Fibroblast of gingiva (primary cell): ENCODE measurements around the gene RTL10.

Experiments used
- DNase-seq: peaks from one replicate; pipeline ENCODE4 v3.0.0-alpha.2; 2011; ENCODE audit warnings: low read depth

RTL10 gene

DNA sequence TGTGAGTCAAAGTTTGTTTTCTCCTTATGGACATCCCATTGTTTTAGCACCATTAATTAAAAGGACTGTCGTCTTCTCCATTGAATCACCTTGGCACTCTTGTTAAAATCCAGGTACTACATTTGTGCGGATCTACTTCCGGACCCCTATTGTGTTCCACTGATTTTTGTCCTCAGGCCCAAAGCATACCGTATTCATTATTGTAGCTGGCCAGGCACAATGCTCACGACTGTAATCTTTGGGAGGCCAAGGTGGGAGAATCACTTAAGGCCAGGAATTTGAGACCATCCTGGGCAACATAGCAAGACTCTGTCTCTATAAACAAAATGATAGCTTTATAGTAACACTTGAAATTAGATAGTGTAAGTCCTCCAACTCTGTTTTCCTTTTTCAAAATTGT, 8.9 kb upstream of the RTL10 start:
- DNase-seq = no peak

DNA sequence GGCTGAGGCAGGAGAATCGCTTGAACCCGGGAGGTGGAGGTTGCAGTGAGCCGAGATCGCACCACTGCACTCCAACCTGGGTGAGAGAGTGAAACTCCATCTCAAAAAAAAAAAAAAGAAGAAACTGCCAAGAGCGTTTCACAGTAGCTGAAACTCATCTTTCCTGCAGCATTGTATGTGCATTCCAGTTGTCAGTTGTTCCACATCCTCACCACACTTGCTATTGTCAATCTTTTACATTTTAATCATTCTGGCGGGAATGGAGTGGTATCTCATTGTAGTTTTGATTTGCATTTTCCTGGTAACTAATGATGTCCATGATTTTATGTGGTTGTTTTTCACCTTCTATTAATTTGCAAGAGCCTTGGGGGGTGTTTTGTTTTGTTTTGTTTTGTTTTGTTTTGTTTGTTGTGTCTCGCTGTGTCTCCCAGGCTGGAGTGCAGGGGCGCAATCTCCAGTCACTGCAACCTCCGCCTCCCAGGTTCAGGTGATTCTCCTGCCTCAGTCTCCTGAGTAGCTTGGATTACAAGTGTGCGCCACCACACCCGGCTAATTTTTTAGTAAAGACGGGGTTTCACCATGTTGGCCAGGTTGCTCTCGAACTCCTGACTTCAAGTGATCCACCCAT, 8.1 kb upstream of the RTL10 start:
- no peak for DNase-seq

DNA sequence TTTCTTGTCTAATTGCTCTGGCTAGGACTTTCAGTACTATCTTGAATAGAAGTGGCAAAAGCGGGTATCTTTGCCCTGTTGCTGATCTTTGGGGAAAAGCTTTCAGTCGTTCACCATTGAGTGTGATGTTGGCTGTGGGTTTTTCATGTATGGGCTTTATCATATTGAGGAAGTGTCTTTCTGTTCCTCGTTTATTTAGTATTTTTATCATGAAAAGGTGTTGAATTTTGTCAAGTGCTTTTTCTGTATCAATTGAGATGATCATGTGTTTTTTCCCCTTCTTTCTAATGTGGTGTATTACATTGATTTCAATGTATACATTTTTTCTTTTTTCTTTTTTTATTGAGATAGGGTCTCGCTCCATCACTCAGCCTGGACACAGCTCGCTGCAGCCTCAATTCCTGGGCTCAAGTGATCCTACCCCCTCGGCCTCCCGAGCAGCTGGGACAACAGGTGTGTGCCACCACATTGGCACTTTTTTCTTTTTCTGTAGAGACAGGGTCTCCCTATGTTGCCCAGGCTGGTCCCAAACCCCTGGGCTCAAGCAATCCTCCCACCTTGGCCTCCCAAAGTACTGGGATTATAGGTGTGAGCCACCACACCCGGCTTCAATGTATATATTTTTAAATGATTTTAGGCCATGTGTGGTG, 5.3 kb upstream of the RTL10 start:
- no peak for DNase-seq

- DNase-seq = no peak
Measured at GRCh38 chr22:19857382-19857781, 2.7 kb upstream of the RTL10 start.

- peak; percentile 64 for DNase-seq
Measured at GRCh38 chr22:19855504-19856409, 1.1 kb upstream of the RTL10 start.

GRCh38 chr22:19853879-19854777, 546 bp downstream of the RTL10 start:
- no peak for DNase-seq

DNA sequence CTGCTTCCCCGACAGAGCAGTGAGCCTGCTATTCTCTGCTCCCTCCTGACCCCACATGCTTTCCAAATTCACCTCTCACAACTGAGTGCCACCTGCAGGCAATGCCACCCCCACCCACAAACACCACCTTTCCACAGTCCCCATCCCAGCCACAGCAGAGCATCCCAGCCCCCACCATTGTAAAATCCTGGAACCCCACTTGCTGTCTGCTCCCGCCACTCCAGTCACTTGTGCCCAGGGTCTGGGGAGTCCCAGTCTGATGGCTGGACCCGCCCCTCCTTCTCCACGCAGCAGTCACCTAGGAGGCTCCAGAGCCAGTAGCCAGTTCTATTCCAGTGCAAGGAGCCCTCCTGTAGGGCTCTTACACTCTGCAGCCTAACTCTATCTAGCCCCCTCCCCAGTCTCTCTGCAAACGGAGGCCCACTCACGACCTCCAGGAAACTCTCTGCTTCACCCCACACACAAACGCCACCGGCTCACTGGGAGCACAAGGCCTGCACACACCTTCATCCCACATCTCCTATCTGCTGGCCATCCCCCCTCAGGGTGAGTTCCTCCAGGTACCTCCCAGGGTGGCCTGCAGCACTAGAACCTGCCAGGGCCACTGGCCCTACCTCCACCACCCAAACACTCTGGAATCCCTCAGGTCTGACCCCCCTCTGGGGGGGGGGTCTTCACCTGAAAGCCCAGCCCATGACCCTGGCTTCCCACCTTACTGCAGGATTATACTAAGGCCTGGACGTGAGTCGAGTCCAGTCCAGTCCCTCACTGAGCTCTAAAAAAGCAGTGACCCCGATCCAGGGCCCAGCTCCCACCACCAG, 1.4 kb downstream of the RTL10 start:
- DNase-seq = no peak

- no peak for DNase-seq
Measured at GRCh38 chr22:19852177-19852781, 2.4 kb downstream of the RTL10 start.

GRCh38 chr22:19851291-19852176, 3.1 kb downstream of the RTL10 start:
- DNase-seq = no peak

- no peak for DNase-seq
Measured at GRCh38 chr22:19850763-19851109, 3.9 kb downstream of the RTL10 start.

DNA sequence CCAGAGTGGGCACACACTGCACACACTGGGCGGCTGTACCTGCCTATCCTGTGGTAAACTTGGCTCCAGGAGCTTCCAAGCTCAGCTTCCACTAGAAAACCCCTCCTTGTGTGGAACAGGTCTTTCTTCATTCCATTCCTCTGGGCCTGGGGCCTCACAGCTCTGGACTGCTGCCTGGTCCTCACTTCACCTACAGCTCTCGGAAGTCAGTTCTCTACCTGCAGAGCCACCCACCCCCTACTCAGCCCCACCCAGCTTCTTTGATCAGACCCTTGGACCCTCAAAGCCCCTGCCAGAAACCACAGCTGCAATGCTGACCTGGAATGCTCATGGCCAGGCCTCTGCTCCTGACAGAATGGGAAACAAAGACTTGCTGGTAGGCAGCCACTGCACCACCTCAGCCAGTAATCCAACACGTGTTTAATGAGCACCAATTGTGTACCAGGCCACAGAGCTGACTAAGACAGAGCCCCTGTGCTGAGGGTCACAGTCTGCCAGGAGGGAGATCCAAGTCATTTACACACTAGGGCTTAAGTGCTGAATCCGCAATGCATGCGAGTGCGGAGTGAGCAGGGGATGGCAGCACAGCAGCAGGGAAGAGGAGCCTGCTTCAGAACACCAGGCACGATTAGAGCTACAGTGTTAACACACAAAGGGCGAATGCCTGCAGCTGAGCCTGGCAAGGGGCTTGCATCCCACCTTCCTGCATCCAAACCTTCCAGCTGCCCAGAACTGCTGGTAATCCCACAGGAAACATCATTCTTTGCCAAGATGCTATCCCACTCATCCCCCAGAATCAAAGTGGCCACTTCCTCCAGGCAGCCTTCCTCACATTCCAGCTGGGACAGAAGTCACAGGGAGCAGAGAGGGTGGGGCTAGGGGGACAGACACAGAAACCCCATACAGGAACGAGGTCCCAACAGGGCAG, 4.6 kb downstream of the RTL10 start:
- no peak for DNase-seq

DNA sequence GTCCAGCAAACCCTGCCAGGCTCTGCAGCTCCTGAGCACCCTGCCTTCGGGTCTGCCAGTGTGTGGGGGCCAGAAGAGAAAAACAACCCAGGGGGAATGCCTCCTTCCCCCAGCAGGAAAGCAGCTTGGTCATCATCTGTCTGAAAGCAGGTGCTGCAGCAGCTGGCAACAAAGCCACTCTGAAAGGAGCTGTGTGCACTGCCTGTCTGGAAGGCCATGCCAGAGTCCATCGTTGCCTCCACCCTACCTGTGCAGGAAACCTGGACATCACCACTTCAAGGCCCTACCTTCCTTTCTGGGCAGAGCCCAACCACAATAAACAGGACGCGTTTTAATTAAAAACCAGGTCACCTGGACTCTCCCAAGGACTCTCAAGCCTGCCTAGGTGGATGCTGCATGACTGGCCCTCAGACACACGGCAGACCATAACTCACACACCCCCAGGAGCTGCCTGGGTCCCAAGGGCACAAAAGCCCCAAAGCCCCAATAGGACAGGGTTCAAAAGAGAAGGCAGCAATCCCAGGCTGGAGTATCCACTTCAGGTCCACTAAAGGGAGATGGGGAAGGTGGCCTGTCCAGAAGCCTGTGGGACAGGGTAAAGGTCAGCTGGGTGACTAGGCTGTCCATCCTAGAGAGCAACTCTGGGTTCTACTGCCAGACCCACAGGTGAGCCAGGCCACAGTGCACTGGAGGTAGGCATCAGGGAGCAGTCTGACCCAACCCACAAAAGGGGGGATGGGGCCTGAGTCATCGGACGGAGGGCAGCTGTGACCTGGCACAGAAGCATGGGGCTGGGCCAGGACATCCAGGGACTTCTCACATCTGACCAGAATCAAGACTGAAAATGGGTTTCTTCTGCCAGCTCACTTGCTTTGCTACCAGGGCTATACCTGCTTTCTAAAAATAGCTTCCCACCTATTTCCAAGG, 6.1 kb downstream of the RTL10 start:
- DNase-seq = peak; percentile 34

GRCh38 chr22:19847345-19847632, 7.4 kb downstream of the RTL10 start:
- no peak for DNase-seq

GRCh38 chr22:19846620-19847344, 7.9 kb downstream of the RTL10 start:
- no peak for DNase-seq

DNA sequence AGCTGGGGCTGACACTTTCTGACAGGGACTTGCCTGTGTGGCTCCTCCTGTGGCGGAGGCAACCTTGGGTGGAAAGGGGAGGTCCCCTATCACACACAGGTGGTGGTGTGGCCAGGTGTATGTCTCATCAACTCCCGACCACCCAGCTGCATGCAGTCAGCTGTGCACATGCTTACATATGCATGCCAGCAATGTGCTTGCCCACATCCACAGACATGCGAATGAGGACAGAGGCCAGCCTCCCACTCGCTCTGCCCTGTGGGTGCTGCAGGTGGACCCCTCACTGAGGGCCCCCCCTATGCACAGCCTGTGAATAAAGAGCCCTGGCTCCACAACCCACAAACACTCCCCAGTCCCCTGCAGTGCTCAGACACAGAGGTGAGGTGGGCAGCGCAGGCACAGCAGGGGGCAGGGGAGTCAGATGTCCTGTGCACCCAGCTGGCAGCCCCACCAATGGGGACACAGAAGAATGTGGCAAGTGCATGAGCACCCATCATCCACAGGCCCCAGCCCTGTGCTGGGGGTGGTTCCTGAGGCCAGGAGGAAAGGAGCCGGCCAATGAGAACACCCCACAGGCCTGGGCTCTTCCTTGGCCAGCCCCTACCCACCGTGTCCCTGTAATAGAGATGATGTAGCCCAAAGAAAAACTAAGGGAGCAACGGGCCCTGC, 9.5 kb downstream of the RTL10 start:
- no peak for DNase-seq

DNA sequence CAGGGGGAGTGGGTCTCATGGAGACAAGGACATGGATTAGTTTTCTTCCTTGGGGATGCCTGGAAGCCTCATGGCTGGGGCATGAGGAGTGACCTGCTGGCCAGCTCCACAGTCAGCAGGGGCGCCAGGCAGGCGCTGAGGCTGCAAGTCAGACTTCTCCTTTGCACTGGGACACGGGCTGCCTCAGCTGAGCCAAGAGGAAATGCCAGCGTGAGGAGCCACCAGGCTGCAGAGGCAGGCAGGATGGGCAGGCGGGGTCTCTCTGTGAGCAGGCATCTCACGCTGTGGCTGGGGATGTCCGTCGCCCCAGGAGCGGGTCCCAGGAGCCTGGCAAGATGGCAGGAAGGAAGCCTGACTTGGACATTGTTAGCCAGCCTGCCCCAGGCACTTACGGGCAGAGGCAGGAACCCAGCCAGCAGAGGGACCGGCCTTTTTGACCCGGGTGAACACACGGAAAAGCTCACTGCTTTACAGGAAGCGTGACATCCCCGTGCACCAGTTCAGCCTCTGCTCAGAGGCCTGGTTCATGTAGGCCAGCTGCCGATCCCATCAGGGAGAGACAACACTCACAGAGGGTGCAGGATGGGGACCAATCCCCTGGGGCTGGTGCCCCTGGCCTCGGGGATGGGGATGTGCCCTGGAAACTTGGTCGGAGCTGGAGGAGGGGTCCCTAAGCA, 10.2 kb downstream of the RTL10 start:
- peak; percentile 78 for DNase-seq
